Activated T-cell treated with anti-CD3 and anti-CD28 coated beads, Interleukin-2, amount 50 U/mL, for 48 hours (primary cell): ENCODE data around the gene ACSM4.

Experiments
- DNase-seq, 2 experiments: peaks; one replicate each; pipeline ENCODE4 v3.0.0-alpha.2; 2020

Gene ACSM4

DNA sequence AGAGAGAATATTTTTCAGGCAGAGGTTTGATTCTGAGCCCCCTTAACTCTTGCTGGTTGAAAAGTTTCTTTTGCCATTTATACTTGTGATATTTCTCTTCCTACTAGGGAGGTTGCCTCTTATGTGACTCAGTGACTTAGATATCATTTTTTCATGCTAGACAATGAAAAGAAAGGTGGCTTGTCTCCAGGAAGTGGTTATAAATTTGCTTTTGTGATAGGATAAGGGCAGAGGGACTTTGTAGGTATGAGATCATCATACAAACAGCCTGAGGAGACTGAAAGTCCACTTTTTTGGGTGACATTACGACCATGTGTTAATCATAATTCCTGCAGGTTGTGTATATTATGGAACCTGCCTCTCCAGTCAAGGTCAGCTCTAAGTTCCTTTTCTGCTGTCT, 35.8 kb downstream of the ACSM4 start:
- no peak for DNase-seq

DNA sequence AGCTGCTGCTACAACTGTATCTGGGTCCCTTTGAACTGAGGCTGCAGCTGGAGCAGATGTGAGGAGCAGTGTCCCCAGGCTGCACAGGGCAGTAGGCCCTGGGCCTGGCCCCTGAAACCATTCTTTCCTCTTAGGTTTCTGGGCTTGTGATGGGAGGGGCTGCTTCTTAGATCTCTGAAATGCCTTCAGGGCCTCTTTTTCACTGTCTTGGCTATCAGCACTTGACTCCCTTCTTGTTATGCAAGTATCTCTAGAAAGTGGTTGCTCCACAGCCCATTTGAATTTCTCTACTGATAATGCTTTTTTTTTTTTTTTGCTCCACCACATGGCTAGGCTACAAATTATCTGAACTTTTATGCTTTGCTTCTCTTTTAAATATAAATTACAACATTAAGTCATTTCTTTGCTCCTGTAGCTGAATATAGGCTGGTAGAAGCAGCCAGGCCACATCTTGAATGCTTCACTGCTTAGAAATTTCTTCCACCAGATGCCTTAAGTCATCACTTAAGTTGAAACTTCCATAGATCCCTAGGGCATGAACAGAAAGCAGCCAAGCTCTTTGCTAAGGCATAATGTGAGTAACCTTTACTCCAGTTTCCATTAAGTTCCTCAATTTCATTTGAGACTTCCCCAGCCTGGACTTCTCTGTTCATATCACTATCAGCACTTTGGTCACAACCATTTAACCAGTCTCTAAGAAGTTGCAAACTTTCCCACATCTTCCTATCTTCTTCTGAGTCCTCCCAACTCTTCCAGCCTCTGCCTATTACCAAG, 41.1 kb downstream of the ACSM4 start:
- DNase-seq, result no peak

DNA sequence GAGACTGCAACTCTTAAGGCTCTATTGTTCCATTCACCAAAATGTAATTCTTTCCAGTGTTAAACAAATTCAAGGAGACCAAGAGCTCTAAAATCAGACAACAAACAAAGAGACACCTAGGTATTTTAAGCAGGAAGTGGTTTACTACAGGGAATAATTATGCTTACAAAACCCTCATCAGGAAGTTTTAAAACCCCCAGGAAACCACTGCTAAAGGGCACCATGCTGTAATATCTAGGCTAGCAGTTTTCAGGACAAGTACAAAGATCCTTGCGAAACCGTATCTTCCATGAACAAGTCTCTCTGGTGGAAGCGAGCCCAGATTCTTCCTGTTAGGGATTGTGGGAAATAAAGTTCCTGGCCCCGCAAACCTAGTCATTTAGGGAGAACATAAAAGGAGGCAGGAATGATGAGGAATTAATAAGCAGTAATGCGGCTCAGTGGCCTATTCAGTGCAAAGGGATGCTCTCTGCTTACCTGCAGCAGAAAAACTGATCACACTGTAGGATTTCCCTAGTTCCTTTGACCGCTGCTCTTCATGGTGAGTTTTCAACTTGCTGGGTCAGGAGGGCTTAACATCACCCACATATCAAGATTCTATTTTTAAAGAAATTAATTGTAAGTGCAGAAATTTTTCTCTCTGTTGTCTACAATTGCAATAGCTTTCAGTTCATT, 42.8 kb downstream of the ACSM4 start:
- DNase-seq, result no peak

DNA sequence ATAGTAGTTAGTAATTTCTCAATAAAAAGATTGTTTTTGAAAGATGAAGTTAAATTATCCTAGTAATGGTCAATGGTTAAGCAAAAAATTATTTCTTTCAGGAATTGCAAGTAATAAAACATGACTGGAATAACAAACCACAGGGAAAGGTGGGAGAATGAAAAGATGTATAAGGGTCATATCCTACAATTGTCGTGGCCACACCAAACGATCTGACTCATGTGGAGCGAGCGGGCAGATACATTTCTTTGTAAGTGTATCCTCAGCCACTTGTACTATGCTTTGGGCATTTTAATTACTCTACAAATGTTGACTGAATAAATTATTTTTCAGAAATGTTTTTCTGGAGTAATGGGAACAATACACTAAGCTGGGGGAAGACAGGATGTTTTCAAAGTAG, 45.5 kb downstream of the ACSM4 start:
- DNase-seq, result no peak

DNA sequence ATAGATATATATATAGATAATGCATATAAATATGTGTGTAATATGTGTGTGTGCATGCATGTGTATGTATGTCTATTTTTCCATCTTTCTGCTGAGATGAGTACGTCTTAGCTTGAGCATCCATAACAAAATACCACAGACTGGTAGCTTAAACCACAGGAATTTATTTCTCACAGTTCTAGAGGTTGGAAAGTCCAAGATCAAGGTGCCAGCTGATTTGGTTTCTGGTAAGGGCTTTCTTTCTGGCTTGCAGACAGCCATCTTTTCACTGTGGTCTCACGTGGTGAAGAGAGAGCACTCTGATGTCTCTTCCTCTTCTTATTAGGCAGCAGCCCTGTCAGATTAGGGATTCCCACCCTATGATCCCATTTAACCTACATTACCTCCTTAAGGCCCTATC, 47.3 kb downstream of the ACSM4 start:
- no peak for DNase-seq

DNA sequence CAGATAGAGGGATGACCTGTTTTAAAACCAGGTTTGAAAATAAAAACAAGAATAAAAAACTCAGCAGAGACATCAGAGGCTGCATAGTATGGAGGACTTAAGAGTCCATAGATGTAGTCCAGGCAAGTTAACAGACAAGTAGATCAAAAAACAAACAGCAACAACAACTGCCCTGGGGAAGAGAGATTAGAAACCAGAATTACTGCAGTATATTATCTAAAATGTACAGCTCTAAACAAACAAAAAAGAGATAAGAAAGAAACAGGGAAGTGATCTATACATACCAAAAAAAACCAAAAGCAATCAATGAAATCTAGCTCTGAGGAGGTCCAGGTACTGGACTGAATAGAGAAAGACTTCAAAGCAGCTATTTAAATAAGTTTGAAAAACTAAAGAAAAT, 48.8 kb downstream of the ACSM4 start:
- no peak for DNase-seq

DNA sequence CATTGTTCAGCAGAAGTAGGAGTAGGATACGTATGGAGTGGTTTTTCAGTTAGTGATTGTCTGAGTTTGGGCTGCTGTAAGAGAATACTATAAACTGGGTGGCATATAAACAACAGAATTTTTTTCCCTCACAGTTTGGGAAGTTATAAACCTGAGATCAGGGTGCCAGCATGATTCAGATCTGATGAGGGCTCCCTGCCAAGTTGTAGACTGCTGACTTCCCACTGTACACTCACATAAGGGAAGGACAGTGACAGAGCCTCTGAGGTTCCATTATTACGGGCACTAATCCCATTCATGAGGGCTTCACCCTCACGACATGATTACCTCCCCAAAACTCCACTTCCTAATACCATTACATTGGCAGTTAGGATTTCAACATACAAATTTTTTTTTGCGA, 50.7 kb downstream of the ACSM4 start:
- DNase-seq, result no peak

DNA sequence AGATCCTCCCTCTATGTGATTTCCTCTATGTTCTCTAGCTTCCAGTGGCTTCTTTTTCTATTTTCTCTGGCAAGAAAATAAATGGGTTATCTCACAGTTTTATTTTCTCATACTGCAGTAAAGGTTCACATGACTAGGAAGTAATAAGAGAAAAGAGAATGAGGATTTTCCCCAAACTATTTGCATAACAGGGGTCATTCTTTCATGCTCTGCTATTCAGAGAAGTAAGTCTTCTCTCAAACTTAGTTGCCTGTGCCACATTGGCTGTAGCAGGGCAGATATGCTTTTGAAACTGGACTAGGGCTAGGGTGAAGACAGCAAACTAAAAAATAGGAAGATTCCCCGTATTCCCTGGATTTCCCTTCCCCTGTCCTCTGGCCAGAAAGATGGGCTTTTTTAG, 57.4 kb downstream of the ACSM4 start:
- DNase-seq, result no peak

DNA sequence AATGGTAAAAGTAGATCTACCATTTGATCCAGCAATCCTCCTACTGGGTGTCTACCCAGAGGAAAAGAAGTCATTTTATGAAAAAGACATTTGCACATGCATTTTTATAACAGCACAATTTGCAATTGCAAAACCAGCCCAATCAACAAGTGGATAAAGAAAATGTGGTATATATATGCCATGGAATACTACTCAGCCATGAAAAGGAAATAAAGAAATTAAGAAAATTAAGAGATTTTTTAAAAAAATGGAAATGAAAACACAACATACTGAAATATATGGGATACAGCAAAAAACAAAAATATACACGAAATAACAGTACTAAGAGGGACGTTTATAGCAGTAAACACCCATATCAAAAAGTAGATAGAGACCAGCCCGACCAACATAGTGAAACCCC, 58.9 kb downstream of the ACSM4 start:
- DNase-seq, result no peak

DNA sequence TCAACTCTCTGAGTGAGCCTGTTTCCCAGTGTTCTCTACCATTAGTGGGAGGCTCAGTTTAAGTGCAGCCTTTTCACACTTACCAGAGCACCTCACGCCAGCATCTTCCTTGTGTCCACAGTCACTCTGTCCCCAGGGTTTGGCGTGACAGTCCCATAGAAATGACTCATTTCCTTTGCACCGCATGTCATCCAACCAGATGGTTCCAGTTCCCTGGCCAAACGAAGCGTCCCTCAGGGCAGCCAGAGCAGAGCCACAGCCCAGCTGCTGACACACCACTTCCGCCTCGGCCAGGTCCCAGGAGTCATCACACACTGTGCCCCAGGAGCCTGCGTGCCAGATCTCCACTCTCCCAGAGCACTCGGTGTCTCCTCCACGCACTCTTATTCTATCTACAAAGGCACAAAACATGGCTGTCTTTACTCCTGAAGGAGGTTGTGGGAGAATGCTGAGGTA, 65.4 kb downstream of the ACSM4 start:
- no peak for DNase-seq

DNA sequence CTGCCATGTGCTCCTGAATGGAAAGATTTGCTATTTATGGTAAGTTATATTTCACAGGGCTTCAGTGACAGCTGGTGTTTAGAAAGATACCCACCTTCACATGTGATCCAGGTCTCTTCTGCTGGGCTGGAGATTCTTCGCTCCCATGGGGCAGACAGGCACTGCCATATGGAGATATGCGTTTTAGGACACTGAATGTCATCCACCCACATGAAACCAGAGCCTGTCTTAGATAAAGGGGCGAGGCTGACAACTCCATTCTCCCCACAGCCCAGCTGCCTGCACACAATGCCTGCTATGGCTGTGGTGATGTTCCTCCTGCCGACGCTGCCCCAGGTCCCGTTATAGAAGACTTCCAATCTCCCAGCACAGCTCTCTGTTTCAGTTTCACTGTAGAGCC, 69.4 kb downstream of the ACSM4 start:
- no peak for DNase-seq

DNA sequence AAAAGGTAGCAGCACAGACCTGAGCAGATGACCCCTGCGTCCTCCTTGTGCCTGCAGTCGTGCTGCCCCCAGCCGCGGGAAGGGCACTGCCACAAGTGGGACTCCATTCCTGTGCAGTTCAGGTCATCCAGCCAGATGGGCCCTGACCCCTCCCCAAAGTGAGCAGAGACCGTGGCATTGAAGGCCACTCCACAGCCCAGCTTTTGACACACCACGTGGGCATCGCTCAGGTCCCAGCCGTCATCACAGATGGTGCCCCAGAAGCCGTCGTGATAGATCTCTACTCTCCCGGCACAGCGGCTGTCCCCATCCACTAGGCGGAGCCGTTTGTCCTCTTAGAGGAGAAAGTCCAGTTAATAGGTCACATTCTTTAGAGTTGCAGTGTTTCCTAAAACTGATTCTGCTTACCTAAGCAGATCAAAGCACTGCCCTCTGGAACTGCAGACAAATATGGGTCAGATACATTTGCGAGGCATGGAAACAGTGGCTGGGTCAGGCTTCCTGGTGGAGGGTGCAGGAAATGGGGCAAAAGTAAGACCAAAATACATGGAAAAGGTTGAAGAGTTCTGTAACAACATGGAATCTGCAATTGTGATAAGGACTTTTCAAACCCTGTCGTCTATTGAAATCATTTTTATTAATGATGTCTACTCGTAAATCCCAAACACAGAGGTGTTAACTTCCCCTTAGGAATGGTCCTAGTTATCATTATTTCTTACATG, 70.7 kb downstream of the ACSM4 start:
- DNase-seq, result peak; percentile 43 to 54

DNA sequence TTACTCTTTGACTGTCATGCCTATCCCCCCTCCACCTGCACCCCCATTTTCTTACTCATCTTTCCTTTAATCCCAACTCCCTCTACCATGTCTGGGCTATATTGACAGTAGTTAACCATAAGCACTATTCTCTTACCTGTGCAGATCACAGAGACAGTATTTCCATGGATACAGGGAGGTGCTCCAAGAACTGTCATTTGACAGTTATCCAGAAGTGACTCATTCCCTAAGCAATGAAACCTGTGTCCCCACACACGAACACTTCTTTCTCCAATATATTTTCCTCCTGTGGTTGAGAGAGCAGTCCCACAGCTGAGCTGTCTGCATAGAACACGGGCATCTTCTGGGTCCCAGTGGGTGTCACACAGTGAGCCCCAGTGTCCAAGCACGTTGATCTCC, 71.3 kb downstream of the ACSM4 start:
- no peak for DNase-seq

DNA sequence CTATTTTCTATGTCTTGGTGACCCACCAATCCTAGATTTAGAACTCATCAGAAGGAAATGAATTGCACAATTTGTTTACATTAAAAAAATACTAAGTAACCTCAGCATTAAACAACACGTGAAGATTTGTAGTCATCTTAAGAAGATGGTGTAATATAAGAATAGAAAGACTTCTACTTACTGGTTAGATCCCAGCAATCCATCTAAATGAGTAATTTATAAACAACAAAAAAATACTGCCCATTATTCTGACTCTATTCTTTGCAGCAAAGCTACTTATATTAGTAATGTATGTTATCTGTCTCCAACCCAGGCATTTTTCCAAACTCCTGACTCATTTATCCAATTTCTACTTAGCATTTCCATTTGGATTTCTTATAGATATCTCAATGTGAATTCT, 72.3 kb downstream of the ACSM4 start:
- DNase-seq, result no peak
